ENCODE measurements around the gene TSHR. TPM values are rescaled to one million over a fixed set of nuclear protein-coding genes. Genes with fewer than 3 reads are reported as not detected.
"Not testable (repeated sequence)": the region's sequence is repeated elsewhere in the genome, so short reads cannot be mapped to it uniquely, and the experiment has no call there.

TSHR gene
- total RNA-seq, 1 donor from 2014 or later: not detected

DNA sequence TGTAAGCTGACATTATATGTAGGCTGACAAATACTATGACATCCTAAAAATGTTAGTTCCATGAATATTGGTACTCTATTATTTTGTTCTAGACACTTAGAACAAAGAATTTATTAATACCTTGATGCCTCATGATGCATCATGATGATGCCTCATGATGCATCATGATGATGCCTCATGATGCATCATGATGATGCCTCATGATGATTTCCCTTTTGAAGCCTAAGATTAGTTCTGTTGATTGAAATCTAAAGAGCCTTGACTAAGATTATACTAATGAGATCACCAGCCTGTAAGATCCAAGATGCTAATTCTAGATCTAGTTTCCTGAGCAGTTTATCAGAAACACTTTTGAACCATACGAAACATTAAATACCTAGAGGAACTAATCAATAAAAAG is 9.2 kb upstream of the TSHR start:
- intact Hi-C loops (cut with DNase I): no loop called here
- no peak for ATAC-seq
- no peak for DNase-seq (ENCODE audit: missing footprints)

DNA sequence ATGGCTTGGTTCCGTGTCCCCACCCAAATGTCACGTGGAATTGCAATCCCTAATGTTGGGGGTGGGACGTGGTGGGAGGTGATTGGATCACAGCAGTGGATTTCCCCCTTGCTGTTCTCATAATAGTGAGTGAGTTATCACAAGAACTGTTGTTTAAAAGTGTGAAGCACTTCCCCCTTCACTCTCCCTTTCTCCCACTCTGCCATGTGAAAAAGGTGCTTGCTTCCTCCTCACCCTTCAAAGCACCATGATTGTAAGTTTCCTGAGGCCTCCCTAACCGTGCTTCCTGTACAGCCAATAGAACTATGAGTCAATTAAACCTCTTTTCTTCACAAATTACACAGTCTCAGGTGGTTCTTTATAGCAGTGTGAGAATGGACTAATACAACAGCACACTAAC is 8.6 kb upstream of the TSHR start:
- ATAC-seq: no peak
- no peak for DNase-seq (ENCODE audit: missing footprints)
- intact Hi-C loops (cut with DNase I): no loop called here

DNA sequence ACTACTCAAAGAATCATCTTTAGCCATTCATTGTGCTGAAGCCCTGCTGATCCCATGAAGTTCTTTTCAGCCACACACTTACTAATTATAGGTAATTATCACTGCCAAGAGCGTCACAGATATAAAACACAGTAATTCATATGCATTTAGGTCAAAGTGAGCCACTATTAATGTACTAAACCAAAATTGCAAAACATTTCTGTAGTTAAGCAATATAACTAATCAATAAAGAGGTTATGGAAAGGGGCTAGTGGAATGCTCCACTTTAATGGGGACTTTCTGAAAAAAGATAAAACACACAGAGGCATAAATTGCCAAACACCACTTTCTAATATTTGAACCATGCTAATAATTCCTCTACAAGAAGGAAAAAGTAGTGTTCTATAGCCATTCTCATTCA is 7.1 kb upstream of the TSHR start:
- DNase-seq (ENCODE audit: missing footprints): no peak
- intact Hi-C loops (cut with DNase I): no loop called here
- ATAC-seq: no peak

DNA sequence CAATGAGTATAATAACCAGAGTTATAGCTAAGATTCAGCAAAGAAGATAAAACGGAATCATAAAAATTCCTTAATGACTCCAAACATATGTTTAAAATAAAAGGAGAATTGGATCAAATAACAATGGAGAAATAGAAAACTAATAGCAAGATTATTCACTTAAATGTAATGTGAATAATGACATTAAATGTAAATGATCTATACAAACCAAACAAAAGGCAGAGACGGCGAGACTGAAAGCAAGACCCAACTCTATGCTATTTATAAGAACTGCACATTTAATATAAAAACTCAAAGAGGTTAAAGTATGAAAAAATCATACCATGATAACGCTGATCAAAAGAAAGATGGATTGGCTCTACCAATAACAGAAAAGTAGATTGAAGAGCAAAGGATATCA is 3.9 kb upstream of the TSHR start:
- DNase-seq (ENCODE audit: missing footprints): no peak
- ATAC-seq: no peak
- intact Hi-C loops (cut with DNase I): loop anchor here (5.0 to 10.0 kb wide), 2 partner anchors 261 to 513 kb away; no protein-coding TSS in a partner anchor

DNA sequence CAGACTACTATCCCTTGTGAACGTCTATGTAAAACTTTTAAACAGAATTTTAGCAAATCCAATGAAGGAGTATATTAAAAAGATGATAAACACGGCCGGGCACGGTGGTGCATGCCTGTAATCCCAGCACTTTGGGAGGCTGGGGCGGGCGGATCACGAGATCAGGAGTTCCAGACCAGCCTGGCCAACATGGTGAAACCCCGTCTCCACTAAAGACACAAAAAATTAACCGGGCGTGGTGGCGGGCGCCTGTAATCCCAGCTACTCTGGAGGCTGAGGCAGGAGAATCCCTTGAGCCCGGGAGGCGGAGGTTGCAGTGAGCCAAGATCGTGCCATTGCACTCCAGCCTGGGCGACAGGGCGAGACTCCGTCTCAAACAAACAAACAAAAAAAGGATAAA is 2.2 kb upstream of the TSHR start:
- intact Hi-C loops (cut with DNase I): loop anchor here (5.0 to 10.0 kb wide), 2 partner anchors 259 to 512 kb away; no protein-coding TSS in a partner anchor
- DNase-seq (ENCODE audit: missing footprints); ATAC-seq: not testable (repeated sequence)

DNA sequence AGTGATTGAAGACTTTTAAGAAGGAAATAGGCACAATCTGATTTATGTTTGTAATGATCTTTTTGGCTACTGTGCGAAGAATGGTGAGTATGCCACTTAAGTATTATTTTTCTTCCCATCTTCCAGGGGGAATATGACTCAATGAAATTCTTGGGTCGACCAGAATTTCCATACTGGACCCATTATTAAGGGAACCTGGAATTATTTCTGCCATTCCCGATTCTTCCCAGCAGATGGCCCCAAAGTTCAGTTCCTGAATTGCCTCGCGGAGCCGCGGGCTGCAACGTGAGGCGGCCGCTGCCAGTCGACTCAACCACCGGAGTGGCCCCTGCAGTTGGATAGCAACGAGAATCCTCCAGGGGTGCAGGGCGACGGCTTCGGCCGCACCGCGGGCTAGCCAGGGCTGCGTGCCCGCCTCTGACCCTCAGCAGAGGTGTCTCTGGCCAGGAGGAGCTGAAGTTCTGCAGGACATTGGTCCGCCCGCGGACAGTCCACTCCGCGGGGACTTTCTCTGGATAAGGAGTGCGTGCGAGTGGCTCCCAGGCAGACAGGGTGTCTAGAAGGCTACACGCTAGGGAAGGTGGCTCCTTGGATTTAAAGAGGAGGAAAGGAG is 628 bp upstream of the TSHR start:
- intact Hi-C loops (cut with DNase I): loop anchor here (1.0 to 10.0 kb wide), 3 partner anchors 33 to 510 kb away; no protein-coding TSS in a partner anchor

DNA sequence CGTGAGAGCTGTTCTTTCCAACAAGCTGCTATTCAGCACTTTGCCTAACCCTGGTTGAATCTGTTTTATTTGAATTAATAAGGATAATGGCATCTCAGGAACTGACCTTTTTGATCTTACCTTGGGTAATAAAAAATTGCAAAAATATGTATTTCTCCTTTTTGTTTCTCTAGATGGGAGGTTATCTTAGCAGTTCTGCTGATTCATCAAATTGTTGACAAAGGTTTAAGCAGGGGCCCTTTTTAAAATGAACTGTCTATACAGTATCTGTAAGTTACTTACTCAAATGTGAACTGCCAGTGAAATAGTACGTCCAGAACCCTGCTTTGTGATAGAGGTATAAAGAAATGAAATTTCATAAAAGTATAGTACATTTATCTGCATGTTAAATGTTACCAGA is 681 bp downstream of the TSHR start:
- ATAC-seq (no peak), DNase-seq (ENCODE audit: missing footprints) (no peak)
- intact Hi-C loops (cut with DNase I): loop anchor here (10.0 kb wide), 1 partner anchor 509 kb away; no protein-coding TSS in a partner anchor

More for the DNA sequence above, 628 bp upstream of the TSHR start:
- peak; percentile 92 for DNase-seq (ENCODE audit: missing footprints)
- peak; percentile 87 for ATAC-seq

DNA sequence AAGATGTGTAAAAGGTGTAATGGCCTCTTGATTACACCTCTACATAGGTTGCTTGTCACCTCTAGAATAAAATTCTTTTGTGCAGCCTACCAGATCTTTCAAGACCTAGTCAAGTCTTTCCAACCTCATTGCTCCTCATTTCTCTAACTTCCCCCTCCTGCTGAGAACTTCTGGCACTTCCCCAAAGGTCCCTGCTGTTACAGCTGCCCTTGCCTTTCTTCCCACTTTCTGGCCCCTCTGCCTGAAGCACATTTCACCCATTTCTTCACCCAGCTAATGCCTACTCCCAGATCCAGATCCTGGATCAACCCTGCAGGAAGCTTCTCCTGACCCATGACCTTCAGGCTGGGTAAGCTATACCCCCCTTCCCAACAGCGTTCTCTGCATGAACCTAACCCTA is 1.5 kb downstream of the TSHR start:
- DNase-seq (ENCODE audit: missing footprints) (no peak), ATAC-seq (no peak)
- intact Hi-C loops (cut with DNase I): loop anchor here (10.0 kb wide), 1 partner anchor 508 kb away; no protein-coding TSS in a partner anchor

DNA sequence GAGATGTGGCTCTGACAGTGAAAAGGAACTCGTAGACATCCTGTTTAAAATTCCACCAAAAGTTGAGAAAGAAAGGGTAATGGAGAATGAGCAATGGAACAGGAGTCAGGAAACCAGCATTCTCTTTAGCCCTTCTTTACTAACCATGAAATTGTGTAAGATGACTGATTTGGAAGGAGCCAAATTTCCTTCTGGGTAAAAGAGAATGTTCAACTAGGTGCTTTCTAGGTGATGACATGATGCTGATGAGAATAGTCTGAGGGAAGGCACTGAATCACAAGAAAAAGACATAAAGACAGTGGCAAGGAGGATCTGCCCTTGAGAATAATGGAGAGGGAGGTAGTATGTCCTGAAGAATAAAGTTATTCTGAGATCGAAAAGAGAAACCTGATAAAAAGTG is 2.2 kb downstream of the TSHR start:
- DNase-seq (ENCODE audit: missing footprints): no peak
- intact Hi-C loops (cut with DNase I): loop anchor here (10.0 kb wide), 1 partner anchor 507 kb away; no protein-coding TSS in a partner anchor
- ATAC-seq: no peak

DNA sequence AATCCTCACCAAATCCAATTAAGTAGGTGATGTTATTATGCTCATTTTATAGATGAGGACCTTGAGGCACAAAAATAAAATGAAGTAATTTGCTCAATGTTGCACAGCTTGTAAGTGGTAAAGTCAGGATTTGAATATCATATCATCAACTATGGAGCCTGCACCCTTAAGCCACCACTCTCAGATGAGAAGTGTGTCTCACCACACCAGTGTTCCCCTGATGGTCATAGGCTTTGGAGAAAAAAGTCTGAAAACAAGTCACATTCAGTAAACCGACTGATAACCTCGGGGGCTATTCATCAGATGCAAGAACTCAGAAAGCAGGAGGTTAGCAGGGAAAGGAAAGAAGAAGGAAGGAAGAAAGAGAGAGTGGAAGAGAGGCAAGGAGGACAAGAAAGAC is 2.8 kb downstream of the TSHR start:
- ATAC-seq (no peak), DNase-seq (ENCODE audit: missing footprints) (no peak)
- intact Hi-C loops (cut with DNase I): loop anchor here (10.0 kb wide), 1 partner anchor 507 kb away; no protein-coding TSS in a partner anchor

DNA sequence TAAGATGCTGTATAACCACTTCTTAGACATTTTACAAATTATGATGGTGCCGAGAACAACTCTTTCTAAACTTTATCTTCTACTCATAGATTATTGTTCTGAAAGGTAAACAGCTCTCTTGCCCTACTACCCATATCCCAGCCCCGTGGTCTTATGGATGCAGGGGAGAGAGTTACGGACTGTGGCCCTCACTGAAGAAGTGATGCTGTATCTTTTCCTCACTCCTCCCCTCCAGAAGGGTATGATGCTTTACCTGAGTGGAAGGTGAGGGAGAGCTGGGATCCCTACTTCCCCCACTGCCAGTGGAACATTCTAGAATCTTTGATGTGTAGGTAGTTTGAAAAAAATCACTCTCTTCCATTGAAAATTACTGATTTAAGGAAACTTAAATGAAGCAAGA is 3.5 kb downstream of the TSHR start:
- intact Hi-C loops (cut with DNase I): loop anchor here (10.0 kb wide), 1 partner anchor 506 kb away; no protein-coding TSS in a partner anchor
- ATAC-seq (no peak), DNase-seq (ENCODE audit: missing footprints) (no peak)

DNA sequence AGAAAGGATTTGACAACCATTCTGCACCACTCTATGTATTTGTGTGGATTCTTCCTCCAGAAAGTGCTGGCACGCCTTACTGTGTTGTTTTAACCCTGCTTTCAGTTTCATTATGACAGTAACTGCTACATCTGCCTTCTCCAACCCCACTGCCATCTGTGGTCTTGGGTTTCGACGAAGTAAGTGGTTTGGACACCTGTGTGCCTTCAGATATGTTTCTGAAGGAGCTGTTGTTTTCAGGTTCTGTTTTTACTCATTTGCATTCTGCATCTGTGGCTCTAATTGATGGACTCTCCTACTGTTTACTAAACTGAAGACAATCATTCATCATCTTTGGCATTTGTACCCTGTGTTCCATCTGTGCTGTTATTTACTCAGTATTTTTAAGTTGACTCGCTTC is 4.1 kb downstream of the TSHR start:
- no peak for ATAC-seq
- intact Hi-C loops (cut with DNase I): loop anchor here (10.0 kb wide), 1 partner anchor 505 kb away; no protein-coding TSS in a partner anchor
- no peak for DNase-seq (ENCODE audit: missing footprints)

DNA sequence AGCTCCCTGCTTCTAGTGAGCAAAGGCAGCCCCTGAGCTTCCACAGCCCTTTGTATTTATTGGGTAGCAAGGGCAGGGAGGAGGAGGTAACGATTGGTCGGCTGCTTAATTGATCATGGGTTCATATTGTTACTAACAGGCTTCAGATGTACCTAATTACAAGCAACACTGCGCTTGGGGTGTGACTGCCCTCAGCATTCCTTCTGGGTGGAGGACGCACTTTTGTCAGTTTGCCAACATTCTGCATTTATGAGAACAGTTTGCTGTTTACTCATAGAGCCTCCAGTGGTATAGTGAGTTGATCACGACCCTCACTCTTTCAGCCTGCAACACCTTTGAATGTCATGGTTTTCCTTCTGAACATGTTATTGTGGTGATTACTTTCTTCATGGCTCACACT is 9.6 kb downstream of the TSHR start:
- intact Hi-C loops (cut with DNase I): no loop called here
- ATAC-seq: no peak
- no peak for DNase-seq (ENCODE audit: missing footprints)

DNA sequence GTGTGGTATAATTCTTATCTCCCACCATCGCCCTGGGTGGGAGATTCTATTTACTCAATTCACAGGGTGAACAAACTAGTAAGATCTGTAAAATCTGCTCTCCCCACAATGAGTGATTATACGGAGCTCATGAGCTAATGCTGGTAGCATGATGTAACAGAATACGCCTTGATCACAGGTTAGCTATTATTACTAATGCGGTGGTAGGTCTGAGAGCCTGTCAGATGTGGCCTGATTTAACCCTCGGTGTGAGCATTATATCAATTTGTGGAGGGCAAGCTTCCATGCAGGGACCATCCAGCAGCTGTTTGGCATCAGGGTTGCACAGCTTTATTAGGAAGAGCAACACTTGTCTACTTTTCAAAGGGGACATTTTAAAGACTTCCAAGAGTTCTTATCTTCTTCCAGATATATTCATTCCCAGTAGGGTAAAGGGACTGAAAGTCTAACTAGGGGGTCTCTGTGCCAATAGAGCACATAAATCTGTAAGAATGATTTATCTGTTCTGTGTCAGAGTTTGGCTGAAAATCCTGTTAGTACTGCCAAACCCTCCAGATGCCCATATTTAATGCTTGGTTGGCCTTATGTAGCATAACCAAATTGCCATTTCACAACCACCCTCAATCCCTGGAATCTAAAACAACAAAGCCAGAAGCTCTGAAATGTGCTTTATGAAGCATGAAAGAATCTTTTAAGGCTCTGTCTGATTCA is 18.7 kb downstream of the TSHR start:
- no peak for ATAC-seq
- intact Hi-C loops (cut with DNase I): no loop called here
- no peak for DNase-seq (ENCODE audit: missing footprints)

DNA sequence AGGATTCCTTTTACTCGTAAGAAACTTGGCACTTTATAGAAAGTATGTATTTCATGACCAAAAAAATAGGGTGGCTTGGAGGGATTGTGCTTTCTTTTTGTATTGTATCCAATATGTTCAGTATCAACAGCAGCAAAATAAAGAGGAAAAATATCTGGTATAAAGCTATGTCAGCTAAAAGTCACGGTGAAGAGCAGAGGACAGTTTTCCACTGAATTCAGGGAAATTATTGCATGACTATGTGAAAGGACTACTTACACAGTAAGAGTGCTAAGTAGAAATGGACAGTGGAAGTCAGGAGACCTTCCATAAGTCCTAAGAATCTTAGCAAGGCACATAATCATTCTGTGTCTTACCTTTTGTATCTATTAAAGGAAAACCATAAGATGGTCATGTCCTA is 19.3 kb downstream of the TSHR start:
- intact Hi-C loops (cut with DNase I): no loop called here
- ATAC-seq: no peak

DNA sequence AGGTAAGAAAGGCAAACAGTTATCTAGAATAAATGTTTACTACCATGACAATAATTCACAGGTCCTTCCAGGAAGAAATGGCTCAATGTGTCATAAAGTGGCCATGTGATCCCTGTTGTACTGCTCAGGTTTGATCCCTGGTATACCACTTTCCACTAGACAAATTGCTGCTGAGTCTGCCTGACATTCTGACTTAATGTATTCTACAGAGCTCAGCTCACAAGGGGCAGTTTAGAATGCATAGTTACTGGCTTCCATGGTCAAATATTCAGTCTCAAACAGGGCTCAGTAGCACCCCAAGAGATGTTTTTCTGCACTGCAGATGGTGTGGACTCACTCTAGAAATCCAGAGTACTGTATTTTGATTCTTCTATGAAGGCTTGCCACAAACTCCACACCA is 21.8 kb downstream of the TSHR start:
- intact Hi-C loops (cut with DNase I): no loop called here
- ATAC-seq (no peak), DNase-seq (ENCODE audit: missing footprints) (no peak)

More for the DNA sequence above, 19.3 kb downstream of the TSHR start:
- DNase-seq (ENCODE audit: missing footprints): no peak

DNA sequence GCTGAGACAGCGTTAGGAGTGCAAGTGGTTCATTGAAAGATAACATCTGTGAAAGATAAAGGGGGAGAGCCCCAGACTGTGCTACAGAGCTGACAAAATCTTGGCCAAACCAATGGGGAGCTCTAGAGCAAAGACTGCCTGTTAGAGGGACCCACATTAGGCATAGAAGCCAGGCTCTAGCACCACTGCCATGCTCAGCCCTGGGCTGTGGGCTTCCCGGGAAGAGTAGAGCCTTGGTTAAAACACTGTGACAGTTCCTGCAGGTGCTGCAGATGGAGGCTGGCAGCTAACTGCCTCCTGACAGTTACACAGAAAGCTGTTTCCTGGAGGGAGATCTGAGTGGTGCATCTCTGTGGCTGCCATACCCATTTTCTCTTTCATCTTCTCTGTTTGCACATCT is 23.0 kb downstream of the TSHR start:
- intact Hi-C loops (cut with DNase I): no loop called here

DNA sequence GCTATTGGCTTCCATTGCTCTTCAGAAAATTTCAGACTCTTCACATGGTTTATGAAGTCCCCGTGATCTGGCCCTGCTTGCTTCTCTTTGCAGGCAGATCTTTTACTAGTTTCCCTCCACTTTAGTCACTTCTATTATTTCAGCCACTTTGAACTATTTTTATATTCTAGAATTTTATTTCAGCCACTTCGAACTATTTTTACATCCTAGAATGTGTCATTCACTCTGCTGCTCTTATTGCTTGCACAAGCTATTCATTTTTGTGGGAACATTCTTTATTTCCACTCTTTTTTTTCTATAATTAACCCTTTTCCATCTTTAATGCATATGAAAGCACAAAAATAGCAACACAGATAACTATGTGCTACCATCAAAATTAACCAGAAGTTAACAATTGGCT is 24.5 kb downstream of the TSHR start:
- intact Hi-C loops (cut with DNase I): no loop called here
- no peak for ATAC-seq
- no peak for DNase-seq (ENCODE audit: missing footprints)

More for the DNA sequence above, 23.0 kb downstream of the TSHR start:
- DNase-seq (ENCODE audit: missing footprints): no peak
- ATAC-seq: no peak

DNA sequence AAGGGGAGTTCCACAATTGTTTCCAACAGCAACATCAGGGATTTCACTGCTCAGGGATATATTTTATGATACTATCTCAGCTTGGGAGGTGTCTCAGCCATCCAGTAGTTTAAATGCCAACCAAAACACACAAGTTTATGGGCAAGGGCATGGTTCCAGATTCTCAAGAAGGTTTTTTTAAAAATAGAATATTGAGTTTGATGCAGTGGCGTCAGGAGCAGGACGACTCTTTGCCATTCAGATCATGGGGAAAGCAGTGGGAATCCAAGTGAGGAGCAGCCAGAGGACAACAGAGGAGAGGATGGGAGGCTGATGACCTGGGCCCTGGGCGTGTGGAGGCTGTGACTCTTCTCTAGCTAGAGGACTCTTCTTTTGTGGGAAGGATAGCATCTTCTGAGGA is 25.7 kb downstream of the TSHR start:
- DNase-seq (ENCODE audit: missing footprints) (no peak), ATAC-seq (no peak)
- intact Hi-C loops (cut with DNase I): no loop called here

DNA sequence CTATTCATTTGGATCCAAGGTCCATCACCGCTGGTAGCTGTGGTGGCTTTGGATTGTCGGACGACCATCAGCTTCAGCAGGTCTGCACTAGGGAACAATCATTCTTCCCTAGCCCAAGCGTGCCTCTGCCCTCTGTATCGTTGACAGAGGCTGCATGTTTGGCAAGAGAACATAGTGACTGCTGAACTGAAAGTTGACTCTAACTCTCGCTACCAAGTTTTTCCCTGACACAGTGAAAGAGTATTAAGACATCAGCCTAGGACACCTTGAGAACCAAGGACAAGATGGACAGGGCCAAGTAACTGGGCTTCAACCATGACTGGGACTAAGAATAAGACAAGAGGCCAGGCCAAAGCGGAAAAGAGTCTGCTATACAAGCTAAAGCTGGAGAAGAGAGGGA is 26.3 kb downstream of the TSHR start:
- DNase-seq (ENCODE audit: missing footprints): no peak
- no peak for ATAC-seq
- intact Hi-C loops (cut with DNase I): no loop called here
